Stimulated activated naive B cell treated with anti-CD40 and anti-IgM and Interleukin-4, amounts not matched to agents 10 μg/mL and 1 μg/mL and 100 μg/mL, for 72 hours (primary cell): Measurements from ENCODE around the gene SLC44A1.
A peak's percentile ranks its signal among the peaks of the same experiment; 100 is the strongest.

Experiments
- ATAC-seq, 2 donors: fragments of 150-1000 bp; cut with Tn5 transposase; replicated peaks; 2 replicates each; pipeline ENCODE4 v1.10.0; 2021; ENCODE audit warnings: moderate library complexity in 1 of 2
- DNase-seq: peaks from one replicate; pipeline ENCODE4 v3.0.0; 2021
- H3K27ac Mint-ChIP-seq: one replicate; pipeline ENCODE4 v1.8.0; 2022; ENCODE audit warnings: mild to moderate bottlenecking, mixed read lengths
- H3K27me3 Mint-ChIP-seq, 2 donors: one replicate each; pipeline ENCODE4 v1.8.0; 2022; ENCODE audit warnings: mixed read lengths in 2 of 2
- H3K36me3 Mint-ChIP-seq, 2 donors: one replicate each; pipeline ENCODE4 v1.8.0; 2022; ENCODE audit warnings: mixed read lengths in 2 of 2, mild to moderate bottlenecking in 1 of 2
- H3K4me1 Mint-ChIP-seq, 2 donors: one replicate each; pipeline ENCODE4 v1.8.0; 2022; ENCODE audit warnings: mixed read lengths in 2 of 2, mild to moderate bottlenecking in 1 of 2
- H3K4me3 Mint-ChIP-seq, 2 donors: one replicate each; pipeline ENCODE4 v1.8.0; 2022; ENCODE audit warnings: mild to moderate bottlenecking in 2 of 2, mixed read lengths in 2 of 2, moderate library complexity in 1 of 2
- H3K9me3 Mint-ChIP-seq, 2 donors: one replicate each; pipeline ENCODE4 v1.8.0; 2022; ENCODE audit warnings: mixed read lengths in 2 of 2, mild to moderate bottlenecking in 1 of 2

SLC44A1 gene

DNA sequence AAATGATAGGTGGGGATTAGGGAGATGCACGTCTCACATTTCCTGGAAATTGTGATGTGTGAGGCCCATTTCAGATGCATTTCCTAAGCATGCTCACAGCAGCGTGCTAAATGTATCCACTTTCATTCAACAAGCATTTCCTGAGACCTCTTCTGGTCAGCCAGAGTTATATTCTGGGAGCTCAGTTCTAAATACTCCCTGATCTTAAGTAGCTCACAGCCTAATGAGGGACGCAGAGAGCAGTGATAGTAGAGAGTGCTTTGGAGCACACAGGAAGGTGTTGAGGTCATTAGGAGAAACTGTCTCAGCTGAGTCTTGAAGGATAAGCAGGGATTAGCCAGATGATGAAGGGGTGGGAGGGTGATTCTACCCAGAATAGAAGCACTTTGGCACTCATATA, 157.2 kb downstream of the SLC44A1 start:
- Mint-ChIP-seq H3K36me3 (peaks cover 0 to 4% of the 10 kb centered on the region in 2 donors), H3K4me3 (no peak overlapping the region), H3K27me3 (peaks cover 5 to 6% of the 10 kb centered on the region in 2 donors), H3K4me1 (peaks cover 10 to 16% of the 10 kb centered on the region in 2 donors), H3K27ac (no peak overlapping the region), H3K9me3 (peaks cover 2 to 4% of the 10 kb centered on the region in 2 donors)
- no peak for ATAC-seq
- no peak for DNase-seq

DNA sequence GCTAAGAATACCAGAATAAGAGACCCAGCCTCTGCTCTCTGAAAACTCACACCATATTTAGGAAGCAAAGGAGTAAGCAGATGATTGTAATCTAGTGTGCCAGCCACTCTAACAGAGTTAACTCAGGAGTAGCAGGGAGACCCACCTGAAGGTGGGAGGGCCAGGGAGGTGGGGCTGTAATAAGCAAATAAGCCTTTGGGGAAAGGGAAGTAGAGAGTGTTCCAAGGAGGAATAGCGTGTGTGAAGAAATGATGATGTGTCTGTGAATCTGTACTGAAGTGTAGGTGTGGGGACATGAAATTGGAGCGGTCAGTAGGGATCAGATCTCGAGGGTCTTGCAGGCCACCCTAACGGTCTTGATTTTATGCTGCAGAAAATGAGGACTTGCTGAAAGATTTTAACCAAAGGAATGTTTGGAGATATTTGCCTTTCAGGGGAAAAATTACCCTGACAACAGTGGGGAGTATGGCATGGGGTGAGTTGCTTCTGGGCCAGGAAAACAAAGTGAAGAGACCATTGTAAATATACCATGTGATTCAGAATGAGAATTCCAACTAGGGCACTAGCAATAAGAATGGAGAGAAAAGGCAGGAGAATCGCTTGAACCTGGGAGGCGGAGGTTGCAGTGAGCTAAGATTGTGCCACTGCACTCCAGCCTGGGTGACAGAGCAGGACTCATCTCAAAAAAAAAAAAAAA, 159.2 kb downstream of the SLC44A1 start:
- H3K4me1 Mint-ChIP-seq = peaks cover 10 to 16% of the 10 kb centered on the region in 2 donors
- ATAC-seq (no peak), DNase-seq (no peak)
- no peak overlapping the region for H3K4me3 Mint-ChIP-seq
- H3K27me3 Mint-ChIP-seq = peaks cover 5 to 6% of the 10 kb centered on the region in 2 donors
- peaks cover 0 to 4% of the 10 kb centered on the region in 2 donors for H3K36me3 Mint-ChIP-seq
- H3K9me3 Mint-ChIP-seq = peaks cover 5 to 10% of the 10 kb centered on the region in 2 donors
- no peak overlapping the region for H3K27ac Mint-ChIP-seq

DNA sequence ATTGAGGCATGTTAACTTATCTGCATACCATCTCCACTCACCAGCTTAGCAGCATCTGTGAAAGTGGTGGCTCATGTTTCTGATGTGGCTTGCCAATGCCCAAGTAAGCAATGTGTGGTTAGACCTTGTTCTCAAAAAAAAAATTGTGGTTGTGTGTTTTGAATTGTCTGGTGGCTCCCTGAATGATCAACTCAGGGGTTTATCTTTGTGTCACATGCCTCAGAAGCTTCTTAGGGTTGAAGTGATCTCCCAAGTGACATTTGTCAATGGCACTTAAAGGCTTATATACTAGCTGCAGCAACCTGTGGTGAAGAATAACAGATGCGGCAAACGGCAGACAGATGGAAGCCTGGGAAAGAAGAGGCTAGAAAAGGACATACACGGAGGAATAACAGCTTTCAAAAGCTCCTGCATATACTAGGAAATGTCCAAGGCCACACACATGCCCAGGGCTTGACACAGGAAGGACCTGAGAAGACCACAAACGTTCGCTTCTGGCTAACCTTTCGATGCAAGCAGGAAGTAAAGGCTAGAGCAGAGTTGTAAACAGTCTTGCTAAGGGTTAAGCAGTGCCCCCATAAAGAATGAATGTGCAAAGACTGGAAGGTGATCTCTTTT, 161.2 kb downstream of the SLC44A1 start:
- peak overlapping the region; percentile 18 to 46 for H3K4me3 Mint-ChIP-seq
- H3K27ac Mint-ChIP-seq = peak overlapping the region; percentile 32
- peak; percentile 93 to 94 for ATAC-seq
- peak; percentile 28 for DNase-seq
- peaks cover 0 to 8% of the 10 kb centered on the region in 2 donors for H3K36me3 Mint-ChIP-seq
- peaks cover 5 to 6% of the 10 kb centered on the region in 2 donors for H3K27me3 Mint-ChIP-seq
- peaks cover 8 to 14% of the 10 kb centered on the region in 2 donors for H3K9me3 Mint-ChIP-seq
- peaks cover 10 to 16% of the 10 kb centered on the region in 2 donors for H3K4me1 Mint-ChIP-seq

DNA sequence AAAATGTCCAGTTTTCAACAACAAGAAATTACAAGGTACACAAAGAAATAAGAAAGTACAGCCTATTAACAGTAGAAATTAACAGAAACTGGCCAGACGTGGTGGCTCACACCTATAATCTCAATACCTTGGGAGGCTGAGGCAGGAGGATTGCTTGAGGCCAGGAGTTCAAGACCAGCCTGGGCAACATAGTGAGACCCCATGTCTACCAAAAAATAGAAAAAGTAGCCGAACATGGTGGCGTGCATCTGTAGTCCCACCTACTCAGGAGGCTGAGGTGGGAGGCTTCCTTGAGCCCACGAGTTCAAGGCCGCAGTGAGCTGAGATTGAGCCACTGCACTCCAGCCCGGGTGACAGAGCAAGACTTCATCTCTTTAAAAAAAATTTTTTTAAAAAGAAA, 161.9 kb downstream of the SLC44A1 start:
- ATAC-seq (no peak), DNase-seq (no peak)
- Mint-ChIP-seq H3K27ac (no peak overlapping the region), H3K9me3 (peaks cover 11 to 17% of the 10 kb centered on the region in 2 donors), H3K36me3 (peaks cover 0 to 8% of the 10 kb centered on the region in 2 donors), H3K4me1 (peaks cover 10 to 16% of the 10 kb centered on the region in 2 donors), H3K27me3 (peaks cover 5 to 6% of the 10 kb centered on the region in 2 donors), H3K4me3 (no peak overlapping the region)

DNA sequence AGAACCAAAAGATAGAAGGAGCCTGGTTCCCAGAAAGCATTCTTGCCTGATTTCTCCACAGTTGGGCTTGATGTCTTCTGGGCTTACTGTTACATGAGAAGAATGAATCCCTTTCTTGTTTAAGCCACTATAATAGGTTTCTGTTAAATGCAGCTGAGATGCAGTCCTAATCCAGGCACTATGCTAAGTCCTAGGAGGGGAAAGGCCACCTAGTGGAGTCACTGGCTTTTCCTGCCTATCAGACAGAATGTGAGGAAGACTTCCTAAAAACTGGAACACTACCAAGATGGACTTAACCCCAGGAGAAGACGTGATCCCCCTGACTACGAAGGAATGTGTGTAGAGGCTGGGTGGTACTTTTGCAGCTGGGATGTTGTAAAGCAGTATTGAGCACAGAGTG, 169.1 kb downstream of the SLC44A1 start:
- Mint-ChIP-seq H3K27me3 (no peaks in the 10 kb centered on the region), H3K9me3 (peaks cover 6 to 11% of the 10 kb centered on the region in 2 donors)

DNA sequence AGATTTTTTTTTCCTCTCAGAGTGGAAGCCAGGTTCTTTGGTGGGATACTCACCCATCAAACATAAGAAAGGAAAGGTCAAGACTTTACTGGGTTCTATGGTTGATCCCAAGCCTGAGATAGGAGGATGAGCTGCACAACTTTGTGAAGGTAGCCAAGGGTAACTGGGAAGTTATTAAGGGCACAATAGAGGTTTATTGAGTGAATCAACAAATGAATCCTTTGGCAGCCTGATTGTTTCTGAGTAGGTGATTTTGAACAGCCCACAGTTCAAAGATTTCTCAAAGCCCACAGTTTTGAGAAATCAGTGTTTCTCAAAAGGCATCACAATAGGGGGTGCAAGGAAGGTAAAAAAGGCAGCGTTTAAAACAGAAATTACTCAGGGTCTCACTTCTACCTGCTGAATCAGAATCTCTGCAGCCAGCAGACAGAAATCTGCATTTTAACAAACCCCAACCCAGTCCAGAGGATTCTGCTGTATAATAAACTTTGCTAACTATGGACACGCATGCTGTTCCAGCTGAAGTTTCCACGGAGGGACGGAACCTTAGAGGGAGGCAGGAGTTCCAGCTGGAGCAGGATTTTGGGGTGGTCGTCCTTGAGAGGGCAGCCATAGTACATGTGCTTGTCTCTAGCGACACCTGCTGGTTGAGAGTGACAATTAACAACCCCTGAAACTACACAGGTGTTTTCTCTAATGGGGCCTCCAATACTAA, 170.7 kb downstream of the SLC44A1 start:
- Mint-ChIP-seq H3K4me3 (no peak overlapping the region), H3K27ac (no peak overlapping the region), H3K36me3 (no peaks in the 10 kb centered on the region), H3K27me3 (no peaks in the 10 kb centered on the region), H3K4me1 (peaks cover 3 to 8% of the 10 kb centered on the region in 2 donors), H3K9me3 (peaks cover 2 to 6% of the 10 kb centered on the region in 2 donors)
- DNase-seq (peak; percentile 28), ATAC-seq (peak; percentile 87 to 88)

More for the DNA sequence above, 169.1 kb downstream of the SLC44A1 start:
- H3K4me3 Mint-ChIP-seq = no peak overlapping the region
- peaks cover 0 to 4% of the 10 kb centered on the region in 2 donors for H3K36me3 Mint-ChIP-seq
- H3K27ac Mint-ChIP-seq = no peak overlapping the region
- H3K4me1 Mint-ChIP-seq = peaks cover 3 to 8% of the 10 kb centered on the region in 2 donors
- ATAC-seq = no peak
- no peak for DNase-seq

DNA sequence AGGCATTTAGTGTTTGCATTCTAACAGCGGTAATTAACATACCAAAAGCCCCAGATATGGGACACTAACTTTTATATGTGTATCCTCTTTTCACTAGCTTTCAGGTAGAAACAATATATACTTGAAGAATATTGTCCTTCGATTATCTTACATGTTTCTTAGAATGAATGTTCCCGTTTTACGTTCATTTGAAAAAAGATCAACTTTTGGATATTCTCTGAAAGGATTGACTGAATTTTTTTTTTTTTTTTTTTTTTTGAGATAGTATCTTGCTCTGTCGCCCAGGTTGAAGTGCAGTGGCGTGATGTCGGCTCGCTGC, 171.2 kb downstream of the SLC44A1 start:
- Mint-ChIP-seq H3K4me1 (peaks cover 3 to 8% of the 10 kb centered on the region in 2 donors), H3K4me3 (no peak overlapping the region), H3K36me3 (no peaks in the 10 kb centered on the region), H3K27me3 (no peaks in the 10 kb centered on the region), H3K27ac (no peak overlapping the region), H3K9me3 (peaks cover 2 to 6% of the 10 kb centered on the region in 2 donors)
- DNase-seq (no peak), ATAC-seq (no peak)

DNA sequence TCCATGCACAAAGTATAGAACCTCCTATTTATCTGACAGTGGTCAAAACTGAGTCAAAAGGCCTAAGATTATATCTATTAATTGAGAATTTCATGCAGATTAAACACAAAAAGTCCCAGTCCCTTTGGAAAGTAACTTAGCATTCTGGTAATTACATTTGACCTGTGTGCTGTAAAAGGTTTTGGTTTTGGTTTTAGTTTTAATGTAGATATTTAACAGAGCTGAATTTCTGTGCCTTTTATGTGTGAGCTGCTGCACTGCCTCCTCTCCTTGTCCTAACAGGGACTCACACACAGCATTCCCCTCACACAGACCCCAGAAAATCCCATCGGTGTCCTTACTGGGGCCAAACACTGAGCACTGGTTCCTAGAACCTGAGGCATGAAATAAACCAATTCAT, 172.4 kb downstream of the SLC44A1 start:
- Mint-ChIP-seq H3K27me3 (no peaks in the 10 kb centered on the region), H3K27ac (no peak overlapping the region), H3K4me3 (no peak overlapping the region), H3K36me3 (no peaks in the 10 kb centered on the region), H3K4me1 (peaks cover 3 to 8% of the 10 kb centered on the region in 2 donors), H3K9me3 (no peaks in the 10 kb centered on the region)
- ATAC-seq = no peak
- no peak for DNase-seq

DNA sequence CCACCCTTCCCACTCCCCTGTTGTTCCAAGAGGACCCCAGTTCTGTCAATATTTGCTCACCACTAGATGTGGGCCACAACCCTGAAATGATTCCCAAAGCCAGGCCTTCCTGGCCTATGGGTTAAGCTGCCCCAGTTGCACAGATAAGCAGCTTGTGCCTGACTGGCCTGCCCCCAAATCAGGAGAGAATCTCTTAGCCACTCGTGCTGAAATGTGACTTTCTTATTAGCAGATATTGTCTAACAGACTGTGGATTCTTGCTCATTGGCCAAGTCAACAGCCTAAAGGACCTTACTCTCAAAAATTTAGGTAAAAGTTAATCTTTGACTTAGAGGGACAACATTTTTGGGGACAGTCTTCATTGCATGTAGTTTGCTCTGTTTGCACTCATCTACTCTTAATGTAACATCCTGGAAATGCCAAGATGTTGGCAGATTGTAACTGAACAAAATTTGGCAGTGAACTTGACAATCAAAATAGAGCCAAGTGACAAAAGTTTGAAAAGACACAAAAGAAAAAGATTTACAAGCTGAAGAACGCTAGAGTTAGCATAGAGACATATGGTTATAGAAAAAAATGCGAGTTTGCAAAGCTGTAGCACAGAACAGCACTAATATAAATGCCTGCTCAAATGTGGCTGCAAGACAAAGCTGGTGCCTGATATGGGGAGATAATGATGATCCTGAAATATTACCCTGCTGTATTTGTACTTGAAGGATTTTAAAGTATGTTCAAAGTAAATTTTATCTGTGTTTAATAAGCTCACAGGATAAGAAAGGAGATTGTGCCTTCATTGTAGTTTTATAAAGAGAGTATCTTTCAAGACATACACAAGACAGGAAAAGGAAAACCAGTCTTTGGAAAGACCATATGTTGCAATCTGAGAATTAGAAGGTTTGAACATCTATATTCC, 174.4 kb downstream of the SLC44A1 start:
- ATAC-seq (no peak), DNase-seq (no peak)
- H3K36me3 Mint-ChIP-seq = no peaks in the 10 kb centered on the region
- H3K27ac Mint-ChIP-seq = no peak overlapping the region
- H3K4me3 Mint-ChIP-seq = no peak overlapping the region
- H3K27me3 Mint-ChIP-seq = no peaks in the 10 kb centered on the region
- peaks cover 3 to 11% of the 10 kb centered on the region in 2 donors for H3K4me1 Mint-ChIP-seq
- no peaks in the 10 kb centered on the region for H3K9me3 Mint-ChIP-seq

DNA sequence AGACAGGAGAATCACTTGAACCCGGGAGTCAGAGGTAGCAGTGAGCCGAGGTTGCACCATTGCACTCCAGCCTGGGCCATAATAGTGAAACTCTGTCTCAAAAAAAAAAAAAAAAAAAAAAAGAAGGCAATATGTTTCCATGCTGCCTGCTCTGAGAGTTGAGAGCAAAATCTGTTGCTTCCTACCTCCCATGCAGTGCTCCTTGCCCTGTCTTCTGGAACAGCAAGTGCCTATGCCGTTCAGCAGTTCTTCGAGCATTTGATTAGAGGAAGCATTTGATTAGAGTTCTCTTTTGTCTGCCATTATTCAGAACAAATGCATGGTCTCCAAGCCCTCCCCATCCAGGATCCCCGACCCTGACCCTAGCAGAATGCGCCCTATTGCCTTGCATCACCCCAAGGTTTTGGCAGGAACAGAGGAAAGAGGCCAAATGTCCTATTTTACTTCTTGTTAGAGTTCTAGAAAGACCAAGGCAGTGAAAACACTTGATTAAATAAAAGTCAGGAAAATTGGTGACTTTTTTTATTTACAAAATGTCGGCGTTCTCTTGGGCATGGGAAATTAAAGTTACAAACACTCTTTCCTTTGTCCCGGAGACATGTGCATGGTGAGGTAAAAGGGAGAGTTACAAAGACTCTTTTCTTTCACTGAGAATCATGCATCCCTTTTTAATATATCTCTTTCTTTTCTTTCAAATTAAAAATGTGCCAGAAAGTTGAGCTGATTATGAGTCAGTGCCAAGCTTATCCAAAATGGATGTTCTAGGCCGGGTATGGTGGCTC, 175.6 kb downstream of the SLC44A1 start:
- H3K4me3 Mint-ChIP-seq = no peak overlapping the region

DNA sequence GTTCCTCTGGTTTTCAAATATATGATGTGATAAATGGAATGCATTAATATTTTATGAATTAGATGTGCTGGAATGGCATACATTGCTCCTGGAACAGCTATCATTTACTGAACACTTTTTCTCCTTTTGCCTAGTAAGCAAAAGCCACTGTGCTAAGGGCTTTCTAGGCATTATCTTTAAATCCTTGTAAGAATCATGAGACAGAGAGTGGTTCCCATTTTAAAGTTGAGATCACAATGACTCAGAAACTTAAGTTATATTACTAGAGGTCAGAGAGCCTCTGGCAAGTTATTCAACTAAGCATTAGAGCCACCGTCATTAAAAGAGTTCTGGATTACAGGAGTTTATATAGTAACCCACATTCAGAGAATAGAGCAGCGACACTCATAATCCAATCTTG, 176.7 kb downstream of the SLC44A1 start:
- Mint-ChIP-seq H3K36me3 (no peaks in the 10 kb centered on the region), H3K4me1 (peaks cover 1 to 4% of the 10 kb centered on the region in 2 donors), H3K4me3 (no peak overlapping the region), H3K27me3 (no peaks in the 10 kb centered on the region), H3K9me3 (no peaks in the 10 kb centered on the region), H3K27ac (no peak overlapping the region)
- no peak for DNase-seq
- ATAC-seq = no peak

More for the DNA sequence above, 175.6 kb downstream of the SLC44A1 start:
- no peaks in the 10 kb centered on the region for H3K36me3 Mint-ChIP-seq
- no peaks in the 10 kb centered on the region for H3K9me3 Mint-ChIP-seq
- no peak overlapping the region for H3K27ac Mint-ChIP-seq
- no peak for DNase-seq
- ATAC-seq = no peak
- H3K4me1 Mint-ChIP-seq = peaks cover 3 to 8% of the 10 kb centered on the region in 2 donors
- no peaks in the 10 kb centered on the region for H3K27me3 Mint-ChIP-seq

DNA sequence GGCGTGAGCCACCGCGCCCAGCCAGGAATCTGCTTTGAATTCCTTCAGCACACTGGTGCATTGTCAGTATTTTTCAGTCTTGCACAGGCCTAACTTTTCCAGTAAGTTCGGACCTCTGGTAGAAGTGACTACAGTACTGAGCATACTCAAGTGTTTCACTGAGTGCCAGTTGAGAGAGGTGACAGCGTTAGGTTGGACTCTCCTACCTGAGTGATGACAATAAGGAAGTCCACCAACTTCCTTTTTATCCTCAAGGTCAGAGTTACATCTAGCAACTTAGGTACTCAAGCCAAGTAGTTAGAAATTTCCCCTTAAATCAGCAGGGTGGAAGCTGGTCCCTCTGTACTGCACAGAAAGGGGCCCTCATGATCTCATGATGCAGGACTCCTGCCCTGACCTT, 177.4 kb downstream of the SLC44A1 start:
- peaks cover 1 to 4% of the 10 kb centered on the region in 2 donors for H3K4me1 Mint-ChIP-seq
- H3K36me3 Mint-ChIP-seq = no peaks in the 10 kb centered on the region
- no peaks in the 10 kb centered on the region for H3K27me3 Mint-ChIP-seq
- no peak overlapping the region for H3K4me3 Mint-ChIP-seq
- no peak overlapping the region for H3K27ac Mint-ChIP-seq
- no peak for DNase-seq
- H3K9me3 Mint-ChIP-seq = no peaks in the 10 kb centered on the region
- ATAC-seq = no peak

DNA sequence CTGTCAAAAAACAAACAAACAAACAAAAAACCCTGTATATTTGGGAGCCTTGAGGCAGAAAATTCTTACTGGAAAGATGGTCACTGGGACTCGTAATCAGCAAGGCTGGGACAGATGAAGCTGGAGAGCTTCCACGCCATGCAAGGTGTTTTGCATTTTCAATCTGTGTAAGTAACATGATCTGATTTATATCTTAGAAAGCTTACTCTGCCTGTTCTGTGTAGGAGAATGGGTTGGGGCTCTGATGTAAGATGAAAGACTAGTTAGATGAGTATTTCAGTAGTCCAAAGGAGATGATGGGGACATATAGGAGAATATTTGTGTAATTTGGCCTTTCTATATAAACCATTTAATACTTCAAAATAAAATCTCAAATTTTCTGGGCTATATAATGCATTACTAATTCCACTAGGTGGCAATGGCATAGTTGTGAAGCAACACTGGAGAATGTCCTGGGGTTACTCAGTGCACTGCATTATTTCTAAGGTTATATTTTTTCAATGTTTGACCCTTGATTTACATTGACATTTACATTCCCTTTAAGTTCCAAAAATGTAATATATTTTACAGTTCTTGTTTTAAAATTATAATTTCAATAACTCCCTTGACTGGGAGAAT, 181.5 kb downstream of the SLC44A1 start:
- Mint-ChIP-seq H3K4me3 (no peak overlapping the region), H3K27me3 (no peaks in the 10 kb centered on the region), H3K9me3 (no peaks in the 10 kb centered on the region), H3K36me3 (no peaks in the 10 kb centered on the region), H3K27ac (no peak overlapping the region), H3K4me1 (peaks cover 0 to 4% of the 10 kb centered on the region in 2 donors)
- DNase-seq (no peak), ATAC-seq (peak; percentile 66 to 71)
